PFSK-1 (cell line): Measurements from ENCODE around the gene SLC12A4.

Experiments used
- FOXP2 ChIP-seq: optimal IDR thresholded peaks from 2 replicates; pipeline ENCODE3; 2011; ENCODE audit warnings: borderline replicate concordance, control low read depth, inconsistent platforms; ENCODE audit not compliant: insufficient read depth; ENCODE audit errors: extremely low read length, extremely low read depth
- POLR2AphosphoS5 ChIP-seq: IDR thresholded peaks from 2 replicates; pipeline ENCODE4 v1.6.1; 2012; ENCODE audit warnings: low read depth, mild to moderate bottlenecking, control low read depth, low read length, moderate library complexity
- REST ChIP-seq, 2 experiments: IDR thresholded peaks; 2 replicates each; pipeline versions ENCODE4 v1.6.1 to v1.8.0; 2011 to 2012; ENCODE audit warnings: low read depth in 2 of 2, low read length in 2 of 2, control low read depth in 1 of 2, inconsistent platforms in 1 of 2, mild to moderate bottlenecking in 1 of 2, moderate library complexity in 1 of 2; ENCODE audit not compliant: insufficient read depth in 1 of 2
- SIN3A ChIP-seq: IDR thresholded peaks from 2 replicates; pipeline ENCODE4 v1.6.1; 2012; ENCODE audit warnings: mild to moderate bottlenecking, low read length, moderate library complexity, borderline replicate concordance; ENCODE audit not compliant: insufficient read depth
- TAF1 ChIP-seq: IDR thresholded peaks from 2 replicates; pipeline ENCODE4 v1.6.1; 2012; ENCODE audit warnings: low read length, control low read depth, borderline replicate concordance; ENCODE audit not compliant: insufficient read depth

The SLC12A4 gene

GRCh38 chr16:67928147-67928546 lies 40.3 kb downstream of the SLC12A4 start:
- TF ChIP-seq POLR2AphosphoS5 (no peak), REST (IDR thresholded peaks at IDR 0.05; ENCODE audit: insufficient read depth in 1 of 2, low read depth in 2 of 2, low read length in 2 of 2) (no peak), SIN3A (no peak), FOXP2 (no peak), TAF1 (no peak)

GRCh38 chr16:67927131-67927941 lies 41.1 kb downstream of the SLC12A4 start:
- TF ChIP-seq FOXP2 (no peak), SIN3A (no peak), TAF1 (no peak), POLR2AphosphoS5 (no peak), REST (IDR thresholded peaks at IDR 0.05; ENCODE audit: insufficient read depth in 1 of 2, low read depth in 2 of 2, low read length in 2 of 2) (no peak)

- TF ChIP-seq TAF1 (no peak), POLR2AphosphoS5 (no peak), REST (IDR thresholded peaks at IDR 0.05; ENCODE audit: insufficient read depth in 1 of 2, low read depth in 2 of 2, low read length in 2 of 2) (no peak), SIN3A (no peak), FOXP2 (no peak)
Observed at GRCh38 chr16:67926181-67926750, 42.2 kb downstream of the SLC12A4 start.

- TF ChIP-seq FOXP2 (no peak), TAF1 (no peak), SIN3A (no peak), REST (IDR thresholded peaks at IDR 0.05; ENCODE audit: insufficient read depth in 1 of 2, low read depth in 2 of 2, low read length in 2 of 2) (no peak), POLR2AphosphoS5 (no peak)
Observed at GRCh38 chr16:67924140-67924906, 44.1 kb downstream of the SLC12A4 start.
